Loucy (cell line): Measurements from ENCODE around the gene CNDP2.

Source experiments
- H2AFZ ChIP-seq: fragments of 200-600 bp; sonication (generic); 2 replicates; pipeline ENCODE4 v1.6.0; 2016; ENCODE audit warnings: antibody characterized with exemption, mild to moderate bottlenecking, low read length, moderate library complexity
- H3F3A ChIP-seq: fragments of 200-600 bp; 2 replicates; pipeline ENCODE4 v1.6.0; 2016; ENCODE audit warnings: antibody characterized with exemption, low read depth, mild to moderate bottlenecking
- H3K27me3 ChIP-seq: fragments of 200-600 bp; sonication (generic); 2 replicates; pipeline ENCODE4 v1.6.1; 2014; ENCODE audit warnings: low read length, mild to moderate bottlenecking; ENCODE audit not compliant: insufficient read depth, poor library complexity, severe bottlenecking
- H3K36me3 ChIP-seq: fragments of 200-600 bp; sonication (generic); 2 replicates; pipeline ENCODE4 v1.6.1; 2016; ENCODE audit warnings: low read length; ENCODE audit not compliant: insufficient read depth
- H3K4me1 ChIP-seq: fragments of 200-600 bp; sonication (generic); 2 replicates; pipeline ENCODE4 v1.5.1; 2014; ENCODE audit warnings: low read length, mild to moderate bottlenecking; ENCODE audit not compliant: insufficient read depth, poor library complexity, severe bottlenecking
- H3K4me2 ChIP-seq: fragments of 200-600 bp; sonication (generic); 2 replicates; pipeline ENCODE4 v1.6.0; 2014; ENCODE audit warnings: antibody characterized with exemption, low read length, low read depth, mild to moderate bottlenecking; ENCODE audit not compliant: poor library complexity, severe bottlenecking
- H3K4me3 ChIP-seq: fragments of 200-600 bp; sonication (generic); 2 replicates; pipeline ENCODE4 v1.5.1; 2014; ENCODE audit warnings: low read length, mild to moderate bottlenecking, mixed read lengths; ENCODE audit not compliant: poor library complexity, severe bottlenecking
- H3K79me2 ChIP-seq: fragments of 200-600 bp; sonication (generic); 2 replicates; pipeline ENCODE4 v1.6.1; 2014; ENCODE audit warnings: low read length; ENCODE audit not compliant: insufficient read depth
- H3K9ac ChIP-seq: fragments of 200-600 bp; sonication (generic); 2 replicates; pipeline ENCODE4 v1.6.0; 2014; ENCODE audit warnings: mild to moderate bottlenecking, low read depth, low read length, moderate library complexity; ENCODE audit not compliant: poor library complexity, severe bottlenecking
- H3K9me2 ChIP-seq: fragments of 200-600 bp; sonication (generic); replicated peaks from 2 replicates; pipeline ENCODE4 v1.6.1; 2016; ENCODE audit warnings: low read depth, low read length, mixed read lengths
- H3K9me3 ChIP-seq: fragments of 200-600 bp; sonication (generic); 2 replicates; pipeline ENCODE4 v1.6.1; 2014; ENCODE audit warnings: mild to moderate bottlenecking, antibody characterized with exemption, low read length, low read depth; ENCODE audit not compliant: insufficient read depth
- H4K20me1 ChIP-seq: fragments of 200-600 bp; sonication (generic); 2 replicates; pipeline ENCODE4 v1.6.0; 2014; ENCODE audit warnings: antibody characterized with exemption, low read length, mild to moderate bottlenecking; ENCODE audit not compliant: insufficient read depth, poor library complexity, severe bottlenecking
- EZH2phosphoT487 ChIP-seq: fragments of 200-600 bp; IDR thresholded peaks from 2 replicates; pipeline ENCODE4 v1.6.1; 2018; ENCODE audit warnings: antibody characterized with exemption, mild to moderate bottlenecking, moderate library complexity, borderline replicate concordance
- TF ChIP-seq, protein P1 (sequence below): fragments of 200-600 bp; sonication (generic); conservative IDR thresholded peaks from 2 replicates; pipeline ENCODE4 v1.5.1; 2014; ENCODE audit warnings: mild to moderate bottlenecking, antibody characterized with exemption, low read length

Gene CNDP2

GRCh38 chr18:74517236-74517630, 21.1 kb downstream of the CNDP2 start:
- Histone ChIP-seq H3F3A (no peaks in the 10 kb centered on the region), H3K4me3 (no peak overlapping the region), H3K4me2 (no peak overlapping the region), H4K20me1 (no peaks in the 10 kb centered on the region), H3K27me3 (no peaks in the 10 kb centered on the region), H3K9me3 (no peaks in the 10 kb centered on the region), H2AFZ (no peak overlapping the region), H3K9ac (no peak overlapping the region), H3K36me3 (peaks cover 62% of the 10 kb centered on the region; the same call in 1 of the 2 replicates), H3K4me1 (no peaks in the 10 kb centered on the region), H3K9me2 (no peaks in the 10 kb centered on the region), H3K79me2 (no peaks in the 10 kb centered on the region)
- TF ChIP-seq, protein P1, sequence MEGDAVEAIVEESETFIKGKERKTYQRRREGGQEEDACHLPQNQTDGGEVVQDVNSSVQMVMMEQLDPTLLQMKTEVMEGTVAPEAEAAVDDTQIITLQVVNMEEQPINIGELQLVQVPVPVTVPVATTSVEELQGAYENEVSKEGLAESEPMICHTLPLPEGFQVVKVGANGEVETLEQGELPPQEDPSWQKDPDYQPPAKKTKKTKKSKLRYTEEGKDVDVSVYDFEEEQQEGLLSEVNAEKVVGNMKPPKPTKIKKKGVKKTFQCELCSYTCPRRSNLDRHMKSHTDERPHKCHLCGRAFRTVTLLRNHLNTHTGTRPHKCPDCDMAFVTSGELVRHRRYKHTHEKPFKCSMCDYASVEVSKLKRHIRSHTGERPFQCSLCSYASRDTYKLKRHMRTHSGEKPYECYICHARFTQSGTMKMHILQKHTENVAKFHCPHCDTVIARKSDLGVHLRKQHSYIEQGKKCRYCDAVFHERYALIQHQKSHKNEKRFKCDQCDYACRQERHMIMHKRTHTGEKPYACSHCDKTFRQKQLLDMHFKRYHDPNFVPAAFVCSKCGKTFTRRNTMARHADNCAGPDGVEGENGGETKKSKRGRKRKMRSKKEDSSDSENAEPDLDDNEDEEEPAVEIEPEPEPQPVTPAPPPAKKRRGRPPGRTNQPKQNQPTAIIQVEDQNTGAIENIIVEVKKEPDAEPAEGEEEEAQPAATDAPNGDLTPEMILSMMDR: no peak
- TF ChIP-seq EZH2phosphoT487: no peak

DNA sequence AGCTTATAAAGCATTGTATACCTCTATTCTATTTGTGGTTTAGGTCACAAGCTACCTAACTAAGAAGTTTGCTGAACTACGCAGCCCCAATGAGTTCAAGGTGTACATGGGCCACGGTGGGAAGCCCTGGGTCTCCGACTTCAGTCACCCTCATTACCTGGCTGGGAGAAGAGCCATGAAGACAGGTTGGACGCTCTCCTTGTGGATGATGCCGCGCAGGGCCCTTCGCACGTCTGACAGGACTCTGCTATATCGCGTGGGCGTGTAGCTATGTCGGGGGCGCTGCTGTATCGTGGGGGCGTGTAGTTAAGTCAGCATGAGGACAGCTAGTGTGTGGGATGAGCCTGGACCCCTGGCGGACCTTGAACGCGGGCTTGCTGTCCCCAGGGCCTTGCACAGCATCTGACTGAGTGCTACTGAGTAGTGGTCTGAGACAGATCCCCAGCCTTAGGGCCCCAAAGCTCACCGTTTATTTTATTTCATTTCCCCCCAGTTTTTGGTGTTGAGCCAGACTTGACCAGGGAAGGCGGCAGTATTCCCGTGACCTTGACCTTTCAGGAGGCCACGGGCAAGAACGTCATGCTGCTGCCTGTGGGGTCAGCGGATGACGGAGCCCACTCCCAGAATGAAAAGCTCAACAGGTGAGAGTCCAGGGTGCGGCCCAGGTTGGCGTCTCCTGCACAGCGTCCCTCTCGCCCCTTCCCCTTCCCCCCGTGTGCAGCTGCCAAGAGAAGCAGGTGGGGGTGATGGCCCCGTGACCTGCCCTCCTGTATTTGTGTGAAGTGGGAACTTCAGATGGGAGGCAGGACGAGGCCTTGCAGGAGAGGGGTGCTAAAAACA, 22.5 kb downstream of the CNDP2 start:
- H3K36me3 ChIP-seq: peaks cover 48% of the 10 kb centered on the region; the same call in 1 of the 2 replicates
- H3K4me3 ChIP-seq: no peak overlapping the region
- no peak overlapping the region for H3K9ac ChIP-seq
- no peaks in the 10 kb centered on the region for H3K9me3 ChIP-seq
- no peaks in the 10 kb centered on the region for H4K20me1 ChIP-seq
- H3F3A ChIP-seq: no peaks in the 10 kb centered on the region
- H3K4me2 ChIP-seq: no peak overlapping the region
- TF ChIP-seq, protein P1: no peak
- no peak for TF ChIP-seq EZH2phosphoT487
- H3K79me2 ChIP-seq: no peaks in the 10 kb centered on the region
- no peaks in the 10 kb centered on the region for H3K27me3 ChIP-seq
- H2AFZ ChIP-seq: no peak overlapping the region
- no peaks in the 10 kb centered on the region for H3K9me2 ChIP-seq
- H3K4me1 ChIP-seq: no peaks in the 10 kb centered on the region

- Histone ChIP-seq H3K9me3 (no peaks in the 10 kb centered on the region), H3K4me3 (no peak overlapping the region), H3K9me2 (no peaks in the 10 kb centered on the region), H3K36me3 (peaks cover 45% of the 10 kb centered on the region; the same call in 1 of the 2 replicates), H3K27me3 (no peaks in the 10 kb centered on the region), H3F3A (no peaks in the 10 kb centered on the region), H3K79me2 (no peaks in the 10 kb centered on the region), H3K9ac (no peak overlapping the region), H3K4me2 (no peak overlapping the region), H3K4me1 (no peaks in the 10 kb centered on the region), H4K20me1 (no peaks in the 10 kb centered on the region), H2AFZ (no peak overlapping the region)
- TF ChIP-seq, protein P1: no peak
Measured at GRCh38 chr18:74519320-74520095, 23.3 kb downstream of the CNDP2 start.
